Adrenal gland (tissue), 5 donors: ENCODE results near the gene UBE2J2.

Source experiments
- POLR2A ChIP-seq, 2 donors: fragments of 450-650 bp; IDR thresholded peaks; one replicate each; pipeline ENCODE4 v1.6.1; 2017; ENCODE audit warnings: antibody characterized with exemption in 2 of 2, mild to moderate bottlenecking in 2 of 2, moderate library complexity in 1 of 2
- TF ChIP-seq, protein P1 (sequence below), 6 experiments: fragments of 450-650 bp in 4 of 6; fragments of 200-600 bp in 2 of 6; sonication (generic) in 1 of 6; IDR thresholded peaks; 1 replicate in 5 of 6; 2 replicates in 1 of 6; pipeline versions ENCODE4 v1.5.1 to v1.8.0; 2016 to 2021; ENCODE audit warnings: antibody characterized with exemption in 6 of 6, mild to moderate bottlenecking in 2 of 6, moderate library complexity in 1 of 6
- donor health status: DM: no; HTN: no; CAD: no.

DNA sequence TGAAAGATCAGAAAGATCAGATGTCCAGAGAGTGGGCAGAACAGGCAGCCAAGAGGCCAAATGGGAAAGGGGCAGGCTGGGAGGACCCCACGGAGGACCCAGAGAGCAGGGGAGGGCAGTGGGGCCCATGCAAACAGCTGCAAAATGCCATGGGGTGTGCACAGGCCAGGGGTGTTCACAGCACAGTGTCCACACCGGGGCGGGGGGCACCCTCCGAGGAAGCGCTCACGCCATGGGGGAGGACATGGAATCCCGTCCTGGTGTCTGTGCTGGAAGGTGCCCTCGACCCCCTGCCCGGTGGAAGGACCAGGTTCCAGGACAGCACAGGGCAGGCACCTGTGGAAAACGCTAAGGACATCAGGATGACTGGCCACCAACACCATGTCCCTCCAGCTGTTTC is 49.3 kb upstream of the UBE2J2 start:
- TF ChIP-seq, protein P1, sequence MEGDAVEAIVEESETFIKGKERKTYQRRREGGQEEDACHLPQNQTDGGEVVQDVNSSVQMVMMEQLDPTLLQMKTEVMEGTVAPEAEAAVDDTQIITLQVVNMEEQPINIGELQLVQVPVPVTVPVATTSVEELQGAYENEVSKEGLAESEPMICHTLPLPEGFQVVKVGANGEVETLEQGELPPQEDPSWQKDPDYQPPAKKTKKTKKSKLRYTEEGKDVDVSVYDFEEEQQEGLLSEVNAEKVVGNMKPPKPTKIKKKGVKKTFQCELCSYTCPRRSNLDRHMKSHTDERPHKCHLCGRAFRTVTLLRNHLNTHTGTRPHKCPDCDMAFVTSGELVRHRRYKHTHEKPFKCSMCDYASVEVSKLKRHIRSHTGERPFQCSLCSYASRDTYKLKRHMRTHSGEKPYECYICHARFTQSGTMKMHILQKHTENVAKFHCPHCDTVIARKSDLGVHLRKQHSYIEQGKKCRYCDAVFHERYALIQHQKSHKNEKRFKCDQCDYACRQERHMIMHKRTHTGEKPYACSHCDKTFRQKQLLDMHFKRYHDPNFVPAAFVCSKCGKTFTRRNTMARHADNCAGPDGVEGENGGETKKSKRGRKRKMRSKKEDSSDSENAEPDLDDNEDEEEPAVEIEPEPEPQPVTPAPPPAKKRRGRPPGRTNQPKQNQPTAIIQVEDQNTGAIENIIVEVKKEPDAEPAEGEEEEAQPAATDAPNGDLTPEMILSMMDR (IDR thresholded peaks at IDR 0.05) = no peak
- no peak for TF ChIP-seq POLR2A (IDR thresholded peaks at IDR 0.05)
